CD4-positive, alpha-beta memory T cell (primary cell): ENCODE results near the gene KAT7. TPM values are rescaled to one million over a fixed set of nuclear protein-coding genes. Genes with fewer than 3 reads are reported as not detected.

ENCODE experiments used
- CTCF ChIA-PET: fragments of 350-600 bp; sonication (Branson Sonifier 250); formaldehyde crosslinking; loops from one replicate; lab custom pipeline; 2021; ENCODE audit warnings: inconsistent platforms; ENCODE audit not compliant: partially characterized antibody; lab: Charles Lee
- POLR2A ChIA-PET: fragments of 350-600 bp; sonication (Branson Sonifier 250); formaldehyde crosslinking; loops from one replicate; lab custom pipeline; 2021; ENCODE audit not compliant: partially characterized antibody; lab: Charles Lee
- DNase-seq, 5 donors: peaks; one replicate each; pipeline versions ENCODE4 v3.0.0 to v3.0.0-alpha.2; 2020 to 2022; ENCODE audit warnings: mixed read lengths in 1 of 5
- H3K27ac ChIP-seq: one replicate; pipeline ENCODE4 v1.7.0; 2013; ENCODE audit warnings: low read depth, low read length
- H3K27me3 ChIP-seq: 2 replicates; pipeline ENCODE4 v1.7.0; 2013; ENCODE audit warnings: mild to moderate bottlenecking, low read length, moderate library complexity; ENCODE audit not compliant: insufficient read depth
- H3K36me3 ChIP-seq: 2 replicates; pipeline ENCODE4 v1.7.0; 2013; ENCODE audit warnings: mild to moderate bottlenecking, low read length, moderate library complexity; ENCODE audit not compliant: insufficient read depth
- H3K4me1 ChIP-seq: 2 replicates; pipeline ENCODE4 v1.7.0; 2013; ENCODE audit warnings: mild to moderate bottlenecking, low read length, moderate library complexity; ENCODE audit not compliant: insufficient read depth
- H3K4me3 ChIP-seq, 2 donors: one replicate each; pipeline ENCODE4 v1.7.0; 2013; ENCODE audit warnings: low read length in 2 of 2, mild to moderate bottlenecking in 1 of 2
- H3K9me3 ChIP-seq, 2 donors: one replicate each; pipeline ENCODE4 v1.7.0; 2013; ENCODE audit warnings: low read length in 2 of 2, control low read depth in 1 of 2; ENCODE audit not compliant: control insufficient read depth in 1 of 2
- H3K27ac Mint-ChIP-seq, 7 donors: one replicate each; pipeline ENCODE4 v1.8.0; 2020 to 2021; ENCODE audit warnings: mixed read lengths in 7 of 7, mild to moderate bottlenecking in 6 of 7, inconsistent platforms in 3 of 7, moderate library complexity in 3 of 7
- H3K27me3 Mint-ChIP-seq, 2 donors: one replicate each; pipeline ENCODE4 v1.8.0; 2020 to 2021; ENCODE audit warnings: mixed read lengths in 2 of 2
- H3K36me3 Mint-ChIP-seq, 2 donors: one replicate each; pipeline ENCODE4 v1.8.0; 2020 to 2021; ENCODE audit warnings: mixed read lengths in 2 of 2, inconsistent platforms in 1 of 2, mild to moderate bottlenecking in 1 of 2
- H3K4me1 Mint-ChIP-seq, 4 donors: one replicate each; pipeline ENCODE4 v1.8.0; 2020 to 2021; ENCODE audit warnings: mixed read lengths in 4 of 4, mild to moderate bottlenecking in 1 of 4
- H3K4me3 Mint-ChIP-seq, 8 donors: one replicate each; pipeline ENCODE4 v1.8.0; 2020 to 2021; ENCODE audit warnings: mixed read lengths in 8 of 8, mild to moderate bottlenecking in 7 of 8, moderate library complexity in 6 of 8, inconsistent platforms in 3 of 8
- H3K9me3 Mint-ChIP-seq, 8 donors: one replicate each; pipeline ENCODE4 v1.8.0; 2020 to 2021; ENCODE audit warnings: mixed read lengths in 8 of 8, mild to moderate bottlenecking in 5 of 8, inconsistent platforms in 3 of 8, moderate library complexity in 1 of 8
- intact Hi-C: fragments of 100-400 bp; cut with micrococcal nuclease; formaldehyde crosslinking; loops from one replicate; pipeline ENCODE4 v1.15.1; 2023
- polyA plus RNA-seq, 2 donors: library from polyadenylated mRNA; unstranded; fragments of 300-500 nt; fragmentation: Illumina TruSeq; gene quantifications; one replicate each; pipeline ENCODE4 v1.2.3, GENCODE V29; 2021
- total RNA-seq, 2 experiments: library from RNA; stranded (reverse); gene quantifications; one replicate each; pipeline ENCODE4 v1.2.3, GENCODE V29; 2021

The KAT7 gene
- total and polyA plus RNA-seq, 4 experiments from 2014 or later = 37.6 to 120 (median 85.1) TPM

DNA sequence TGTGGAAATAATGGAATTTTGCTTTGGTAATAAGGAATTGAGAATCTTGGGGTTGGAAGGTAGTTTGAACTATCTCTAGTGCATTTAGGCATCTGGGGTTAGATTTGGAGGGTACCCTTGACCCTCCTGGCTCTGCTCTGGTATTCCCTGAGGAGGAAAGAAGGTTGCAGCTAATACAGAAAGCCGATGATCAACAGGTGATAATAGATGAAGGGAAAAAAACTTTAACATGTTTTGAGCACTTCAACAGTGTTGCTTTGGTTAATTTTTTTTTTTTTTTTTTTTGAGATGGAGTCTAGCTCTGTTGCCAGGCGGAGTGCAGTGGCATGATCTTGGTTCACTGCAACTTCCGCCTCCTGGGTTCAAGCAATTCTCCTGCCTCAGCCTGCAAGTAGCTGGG, 4.8 kb downstream of the KAT7 start:
- no peak overlapping the region for H3K4me3 ChIP-seq
- POLR2A ChIA-PET = interaction anchor here (0.6 to 1.8 kb wide), 2 partner anchors 51 to 53 kb away, joined by 3 to 8 read pairs; no protein-coding TSS in a partner anchor
- H3K4me1 ChIP-seq = peaks cover 66% of the 10 kb centered on the region
- H3K27me3 Mint-ChIP-seq = no peaks in the 10 kb centered on the region
- H3K36me3 Mint-ChIP-seq = peaks cover 43 to 91% of the 10 kb centered on the region in 2 donors
- no peaks in the 10 kb centered on the region for H3K9me3 Mint-ChIP-seq
- CTCF ChIA-PET = interaction anchor here (1.3 to 1.8 kb wide), 2 partner anchors 58 to 85 kb away, joined by 6 to 7 read pairs; partner anchors contain the start of gene SLC35B1
- H3K27ac Mint-ChIP-seq = no peak overlapping the region
- peak overlapping the region in 2 of 8 donors; percentile 44 to 54 for H3K4me3 Mint-ChIP-seq
- no peak for DNase-seq
- H3K27ac ChIP-seq = no peak overlapping the region
- peaks cover 49 to 85% (median 65%) of the 10 kb centered on the region in 4 donors for H3K4me1 Mint-ChIP-seq
- peaks cover 48% of the 10 kb centered on the region for H3K36me3 ChIP-seq
- H3K9me3 ChIP-seq = no peaks in the 10 kb centered on the region
- H3K27me3 ChIP-seq = no peaks in the 10 kb centered on the region
- intact Hi-C loops = no loop called here

- Histone ChIP-seq H3K36me3 (peaks cover 65% of the 10 kb centered on the region), H3K9me3 (no peaks in the 10 kb centered on the region), H3K27me3 (no peaks in the 10 kb centered on the region), H3K4me3 (no peak overlapping the region), H3K4me1 (peaks cover 59% of the 10 kb centered on the region), H3K27ac (no peak overlapping the region)
- peak overlapping the region in 5 of 7 donors; percentile 23 to 50 (median 41) for H3K27ac Mint-ChIP-seq
- CTCF ChIA-PET = interaction anchor here (0.6 kb wide), 2 partner anchors 36 to 222 kb away, joined by 3 read pairs; no protein-coding TSS in a partner anchor
- DNase-seq = no peak
- H3K36me3 Mint-ChIP-seq = peaks cover 48 to 89% of the 10 kb centered on the region in 2 donors
- no peaks in the 10 kb centered on the region for H3K9me3 Mint-ChIP-seq
- intact Hi-C loops = no loop called here
- H3K4me1 Mint-ChIP-seq = peaks cover 44 to 76% (median 62%) of the 10 kb centered on the region in 4 donors
- POLR2A ChIA-PET = interaction anchor here (0.6 to 1.2 kb wide), 4 partner anchors 25 to 98 kb away, joined by 3 to 4 read pairs (median 3); no protein-coding TSS in a partner anchor
- no peaks in the 10 kb centered on the region for H3K27me3 Mint-ChIP-seq
- peak overlapping the region in 4 of 8 donors; percentile 10 to 65 (median 47) for H3K4me3 Mint-ChIP-seq
Observed at GRCh38 chr17:49795372-49795771, 6.9 kb downstream of the KAT7 start.

DNA sequence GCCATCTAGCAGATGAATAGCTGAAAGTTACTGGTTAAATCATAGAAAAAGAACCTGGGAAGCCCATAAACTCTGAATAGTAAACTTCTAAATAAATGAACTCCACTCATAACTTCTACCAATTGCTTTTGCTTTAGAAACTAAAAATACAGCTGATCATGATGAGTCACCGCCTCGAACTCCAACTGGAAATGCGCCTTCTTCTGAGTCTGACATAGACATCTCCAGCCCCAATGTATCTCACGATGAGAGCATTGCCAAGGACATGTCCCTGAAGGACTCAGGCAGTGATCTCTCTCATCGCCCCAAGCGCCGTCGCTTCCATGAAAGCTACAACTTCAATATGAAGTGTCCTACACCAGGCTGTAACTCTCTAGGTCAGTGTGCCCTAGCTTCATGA, 9.7 kb downstream of the KAT7 start:
- Mint-ChIP-seq H3K27me3 (no peaks in the 10 kb centered on the region), H3K4me3 (peak overlapping the region in 1 of 8 donors; percentile 24), H3K9me3 (no peaks in the 10 kb centered on the region), H3K4me1 (peaks cover 35 to 56% (median 45%) of the 10 kb centered on the region in 4 donors), H3K36me3 (peaks cover 47 to 80% of the 10 kb centered on the region in 2 donors), H3K27ac (peak overlapping the region in 1 of 7 donors; percentile 25)
- Histone ChIP-seq H3K27me3 (no peaks in the 10 kb centered on the region), H3K36me3 (peaks cover 63% of the 10 kb centered on the region), H3K4me3 (no peak overlapping the region), H3K9me3 (no peaks in the 10 kb centered on the region), H3K4me1 (peaks cover 37% of the 10 kb centered on the region), H3K27ac (no peak overlapping the region)
- POLR2A ChIA-PET = interaction anchor here (0.7 to 1.9 kb wide), 6 partner anchors 9 to 83 kb away, joined by 3 to 5 read pairs (median 4); no protein-coding TSS in a partner anchor
- CTCF ChIA-PET = interaction anchor here (1.6 kb wide), 1 partner anchor 45 kb away, joined by 5 read pairs; no protein-coding TSS in a partner anchor
- DNase-seq = no peak
- intact Hi-C loops = no loop called here

DNA sequence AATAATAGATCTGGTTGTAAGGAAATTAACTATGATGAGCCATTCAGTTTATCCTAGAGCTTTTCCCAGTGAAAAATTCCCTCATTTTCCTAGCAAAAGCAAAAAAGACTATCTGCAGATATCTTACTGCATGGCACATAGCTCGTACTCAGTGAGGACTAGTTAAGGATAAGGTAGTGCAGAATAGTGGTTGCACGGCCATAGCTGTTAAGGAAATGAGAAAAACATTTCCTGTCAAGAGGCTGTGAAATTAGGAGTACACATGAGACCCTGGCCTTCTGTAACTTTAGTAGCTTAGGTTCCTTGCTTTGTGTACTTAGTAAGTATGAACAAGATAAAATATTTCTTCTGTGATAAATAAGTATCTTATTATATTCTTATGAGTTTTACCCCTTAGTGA, 10.3 kb downstream of the KAT7 start:
- Histone ChIP-seq H3K27me3 (no peaks in the 10 kb centered on the region), H3K9me3 (no peaks in the 10 kb centered on the region), H3K4me3 (no peak overlapping the region), H3K27ac (no peak overlapping the region), H3K36me3 (peaks cover 61% of the 10 kb centered on the region), H3K4me1 (peaks cover 32% of the 10 kb centered on the region)
- H3K27ac Mint-ChIP-seq = no peak overlapping the region
- H3K4me3 Mint-ChIP-seq = no peak overlapping the region
- no peak for DNase-seq
- peaks cover 33 to 52% (median 42%) of the 10 kb centered on the region in 4 donors for H3K4me1 Mint-ChIP-seq
- no peaks in the 10 kb centered on the region for H3K9me3 Mint-ChIP-seq
- no peaks in the 10 kb centered on the region for H3K27me3 Mint-ChIP-seq
- peaks cover 45 to 79% of the 10 kb centered on the region in 2 donors for H3K36me3 Mint-ChIP-seq
- ChIA-PET POLR2A (interaction anchor here (0.7 to 1.1 kb wide), 4 partner anchors 9 to 83 kb away, joined by 3 to 5 read pairs (median 3); no protein-coding TSS in a partner anchor), CTCF (interaction anchor here (1.6 kb wide), 1 partner anchor 44 kb away, joined by 5 read pairs; no protein-coding TSS in a partner anchor)
- intact Hi-C loops = no loop called here

DNA sequence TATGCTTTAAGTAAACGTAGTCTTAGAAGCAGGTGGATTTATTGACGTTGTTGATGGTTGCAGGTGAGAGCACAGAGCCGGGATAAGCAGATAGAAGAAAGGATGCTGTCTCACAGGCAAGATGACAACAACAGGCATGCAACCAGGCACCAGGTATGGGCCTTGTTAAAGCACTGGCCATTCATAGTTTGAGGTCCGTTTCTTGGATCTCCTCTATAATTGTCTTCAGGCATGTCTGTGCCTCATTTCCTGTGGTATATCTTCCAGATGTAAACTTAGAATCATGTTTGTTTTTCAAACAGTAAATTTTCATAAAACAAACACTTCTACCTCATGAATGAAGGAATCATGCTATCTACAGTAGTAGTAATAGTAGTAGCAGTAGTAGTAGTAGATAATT, 20.6 kb downstream of the KAT7 start:
- Histone ChIP-seq H3K27ac (no peak overlapping the region), H3K4me1 (no peaks in the 10 kb centered on the region), H3K9me3 (no peaks in the 10 kb centered on the region), H3K36me3 (peaks cover 51% of the 10 kb centered on the region), H3K27me3 (no peaks in the 10 kb centered on the region), H3K4me3 (no peak overlapping the region)
- Mint-ChIP-seq H3K4me1 (peaks cover 23 to 55% (median 26%) of the 10 kb centered on the region in 4 donors), H3K36me3 (peaks cover 54 to 72% of the 10 kb centered on the region in 2 donors), H3K27ac (peak overlapping the region in 2 of 7 donors; percentile 55 to 67), H3K4me3 (no peak overlapping the region), H3K9me3 (no peaks in the 10 kb centered on the region), H3K27me3 (no peaks in the 10 kb centered on the region)
- no peak for DNase-seq
- POLR2A ChIA-PET = no interaction called here
- CTCF ChIA-PET = no interaction called here
- intact Hi-C loops = no loop called here

DNA sequence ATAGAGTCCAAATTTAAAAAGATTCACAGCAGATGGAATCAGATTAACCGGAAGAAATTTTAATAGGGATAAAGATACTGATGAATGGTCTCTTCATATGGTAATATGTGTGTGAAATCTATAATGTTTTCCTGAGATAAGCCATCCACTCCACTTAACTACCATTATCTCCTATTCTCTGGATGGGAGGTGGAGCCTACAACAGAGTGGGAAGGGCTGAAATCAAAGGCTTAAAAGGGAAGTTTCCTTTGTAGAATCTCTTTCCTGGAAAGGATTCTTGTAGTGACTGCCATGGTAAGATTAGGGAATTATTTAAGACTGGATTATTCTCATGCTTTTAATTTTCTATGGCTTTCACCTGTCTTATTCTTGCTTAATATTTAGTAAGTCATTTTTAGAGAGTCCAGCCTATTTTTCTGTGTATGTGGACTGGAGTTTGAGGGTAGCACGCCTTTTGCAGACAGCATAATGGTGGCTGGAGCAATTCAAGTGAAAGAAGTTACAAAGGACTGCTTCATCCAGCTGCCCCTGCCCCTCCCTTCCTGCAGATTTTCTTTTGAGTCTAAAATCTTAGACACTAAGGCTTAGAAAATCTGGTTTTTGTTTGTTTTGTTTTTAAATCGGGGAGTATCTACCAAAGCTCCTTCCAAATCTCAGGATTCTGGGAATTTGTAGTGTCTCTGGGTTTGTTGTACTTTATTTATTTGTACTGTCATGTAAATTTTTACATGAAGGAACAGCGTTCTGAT, 26.5 kb downstream of the KAT7 start:
- intact Hi-C loops = loop anchor here (5.0 kb wide), 1 partner anchor 37 kb away; no protein-coding TSS in a partner anchor
- H3K4me3 ChIP-seq = no peak overlapping the region
- H3K4me1 Mint-ChIP-seq = peaks cover 38 to 72% (median 56%) of the 10 kb centered on the region in 4 donors
- H3K27me3 ChIP-seq = no peaks in the 10 kb centered on the region
- peaks cover 0 to 1% (median 0%) of the 10 kb centered on the region in 8 donors for H3K9me3 Mint-ChIP-seq
- H3K36me3 Mint-ChIP-seq = peaks cover 35 to 70% of the 10 kb centered on the region in 2 donors
- DNase-seq = no peak
- peaks cover 23% of the 10 kb centered on the region for H3K36me3 ChIP-seq
- H3K4me1 ChIP-seq = peaks cover 54% of the 10 kb centered on the region
- peak overlapping the region; percentile 16 for H3K27ac ChIP-seq
- no peaks in the 10 kb centered on the region for H3K9me3 ChIP-seq
- H3K27me3 Mint-ChIP-seq = no peaks in the 10 kb centered on the region
- H3K27ac Mint-ChIP-seq = peak overlapping the region; percentile 32 to 81 (median 61)
- ChIA-PET POLR2A (interaction anchor here (4.1 kb wide), 1 partner anchor 27 kb away, joined by 39 read pairs; the partner anchor contains the start of gene KAT7), CTCF (interaction anchor here (0.9 to 3.7 kb wide), 3 partner anchors 107 to 279 kb away, joined by 3 to 14 read pairs (median 3); partner anchors contain the start of gene SLC35B1)
- peak overlapping the region in 2 of 8 donors; percentile 13 to 33 for H3K4me3 Mint-ChIP-seq
